GM12801 (cell line): ENCODE measurements around the gene PLCB4.

Source experiments
- TF ChIP-seq, protein P1 (sequence below): IDR thresholded peaks from one replicate; pipeline ENCODE4 v1.5.1; 2011; ENCODE audit warnings: control low read depth; ENCODE audit not compliant: insufficient read length; ENCODE audit errors: extremely low read depth

PLCB4 gene

DNA sequence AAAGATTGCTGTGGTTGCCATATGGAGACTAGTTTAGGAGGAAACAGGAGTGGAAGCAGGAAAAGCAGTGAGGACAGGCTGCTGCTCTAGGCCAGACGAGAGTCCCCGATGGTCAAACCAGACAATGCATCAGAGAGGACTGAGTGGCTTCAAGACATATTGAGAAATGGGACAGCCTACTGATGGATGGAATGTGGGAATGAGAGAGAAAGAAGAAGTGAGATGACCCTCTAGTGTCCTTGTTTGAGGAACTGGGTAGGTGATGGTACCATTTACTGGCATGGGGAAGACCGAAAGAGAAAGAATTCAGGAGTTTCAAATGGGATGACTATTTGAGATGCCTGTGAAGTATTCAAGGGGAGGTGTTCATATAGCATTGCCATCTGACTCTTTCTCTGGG, 333.7 kb downstream of the PLCB4 start:
- TF ChIP-seq, protein P1, sequence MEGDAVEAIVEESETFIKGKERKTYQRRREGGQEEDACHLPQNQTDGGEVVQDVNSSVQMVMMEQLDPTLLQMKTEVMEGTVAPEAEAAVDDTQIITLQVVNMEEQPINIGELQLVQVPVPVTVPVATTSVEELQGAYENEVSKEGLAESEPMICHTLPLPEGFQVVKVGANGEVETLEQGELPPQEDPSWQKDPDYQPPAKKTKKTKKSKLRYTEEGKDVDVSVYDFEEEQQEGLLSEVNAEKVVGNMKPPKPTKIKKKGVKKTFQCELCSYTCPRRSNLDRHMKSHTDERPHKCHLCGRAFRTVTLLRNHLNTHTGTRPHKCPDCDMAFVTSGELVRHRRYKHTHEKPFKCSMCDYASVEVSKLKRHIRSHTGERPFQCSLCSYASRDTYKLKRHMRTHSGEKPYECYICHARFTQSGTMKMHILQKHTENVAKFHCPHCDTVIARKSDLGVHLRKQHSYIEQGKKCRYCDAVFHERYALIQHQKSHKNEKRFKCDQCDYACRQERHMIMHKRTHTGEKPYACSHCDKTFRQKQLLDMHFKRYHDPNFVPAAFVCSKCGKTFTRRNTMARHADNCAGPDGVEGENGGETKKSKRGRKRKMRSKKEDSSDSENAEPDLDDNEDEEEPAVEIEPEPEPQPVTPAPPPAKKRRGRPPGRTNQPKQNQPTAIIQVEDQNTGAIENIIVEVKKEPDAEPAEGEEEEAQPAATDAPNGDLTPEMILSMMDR, result no peak

DNA sequence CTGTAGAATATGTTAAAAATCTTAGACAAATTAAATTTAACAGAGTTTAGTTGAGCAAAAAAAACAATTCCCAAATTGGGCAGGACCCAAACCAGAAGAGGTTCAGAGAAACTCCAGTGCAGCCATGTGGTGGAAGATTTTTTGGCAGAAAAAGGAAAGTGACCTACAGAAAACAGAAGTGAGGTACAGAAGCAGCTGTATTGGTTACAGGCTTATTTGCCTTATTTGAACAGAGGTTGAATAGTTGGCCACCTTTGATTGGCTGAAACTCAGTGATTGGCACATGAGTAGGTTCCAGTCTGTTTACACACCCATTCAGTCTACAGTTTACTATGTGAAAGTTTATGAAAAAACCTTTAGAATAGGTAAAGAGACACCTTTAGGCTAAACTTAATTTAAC, 334.6 kb downstream of the PLCB4 start:
- TF ChIP-seq, protein P1, result no peak

DNA sequence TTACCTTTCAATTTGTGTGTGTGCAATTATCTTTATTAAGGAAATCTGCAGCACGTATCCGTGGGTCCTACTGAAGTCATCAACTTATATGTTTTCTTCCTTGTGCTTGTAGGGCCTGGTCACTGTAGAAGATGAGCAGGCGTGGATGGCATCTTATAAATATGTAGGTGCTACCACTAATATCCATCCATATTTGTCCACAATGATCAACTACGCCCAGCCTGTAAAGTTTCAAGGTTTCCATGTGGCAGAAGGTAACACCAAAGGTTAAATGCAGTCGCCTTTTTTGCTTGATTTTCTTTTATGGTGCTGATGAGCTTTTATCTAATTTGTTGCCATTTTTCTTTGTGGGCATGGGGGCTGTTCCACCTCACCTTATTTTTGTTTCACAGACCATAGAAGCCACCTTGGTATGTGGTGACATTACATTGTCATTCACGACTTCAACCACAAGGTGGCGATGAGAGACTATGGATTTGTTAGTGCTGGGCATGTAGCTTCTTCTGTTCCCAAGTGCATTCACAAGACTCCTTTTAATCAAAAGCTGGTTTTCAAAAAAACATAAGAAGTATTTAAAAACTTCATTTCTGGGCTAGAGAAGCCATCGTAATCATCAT, 339.0 kb downstream of the PLCB4 start:
- TF ChIP-seq, protein P1, result no peak

DNA sequence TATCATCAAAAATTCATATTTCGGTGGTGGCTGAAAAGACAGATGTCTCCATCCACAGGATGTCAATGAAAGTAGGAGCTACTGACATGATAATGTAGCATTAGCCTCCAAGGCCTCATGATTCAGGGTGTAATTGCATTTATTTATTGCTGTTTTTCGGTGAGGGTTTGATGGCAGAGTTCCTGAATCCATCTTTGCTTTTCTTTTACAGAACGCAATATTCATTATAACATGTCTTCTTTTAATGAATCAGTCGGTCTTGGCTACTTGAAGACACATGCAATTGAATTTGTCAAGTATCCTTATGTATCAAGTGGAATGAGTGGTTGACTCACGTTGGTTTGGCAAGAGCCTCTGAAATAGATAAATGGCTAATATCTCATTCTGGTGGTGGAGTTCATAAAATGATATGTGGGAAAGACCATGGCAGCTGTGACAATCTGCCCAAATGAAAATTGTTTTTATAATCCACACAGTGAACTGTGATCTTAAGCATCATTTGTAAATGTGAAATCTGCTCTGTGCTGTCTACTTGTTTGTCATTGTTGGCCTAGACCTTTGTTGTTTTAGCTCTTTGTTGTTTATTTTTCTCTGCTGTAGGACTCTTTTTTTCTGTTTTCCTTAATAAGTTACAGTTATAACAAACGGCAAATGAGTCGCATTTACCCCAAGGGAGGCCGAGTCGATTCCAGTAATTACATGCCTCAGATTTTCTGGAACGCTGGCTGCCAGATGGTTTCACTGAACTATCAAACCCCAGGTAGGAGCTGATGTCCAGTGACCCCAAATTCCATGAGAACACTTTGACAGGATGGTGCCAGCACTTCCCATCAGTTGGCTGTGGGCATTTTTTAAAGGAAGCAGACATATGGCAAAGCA, 339.8 kb downstream of the PLCB4 start:
- TF ChIP-seq, protein P1, result no peak

DNA sequence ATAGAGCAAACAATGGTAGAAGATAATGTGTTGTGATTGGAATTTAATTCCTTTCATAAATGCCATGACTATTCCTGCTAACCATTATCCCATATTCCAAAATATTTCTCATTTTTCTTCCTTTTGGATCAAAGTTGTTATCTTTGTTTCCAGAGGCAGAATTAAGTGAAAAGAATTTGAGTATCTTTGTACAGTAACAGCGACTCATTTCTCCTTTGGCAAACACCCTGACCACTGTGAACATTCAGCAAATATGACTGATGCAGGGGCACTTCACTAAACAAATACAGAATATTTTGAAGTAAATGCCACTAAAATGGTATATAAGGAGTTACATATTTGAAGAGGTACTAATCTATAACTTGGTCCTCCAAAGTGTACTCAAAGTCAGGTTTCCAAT, 340.5 kb downstream of the PLCB4 start:
- TF ChIP-seq, protein P1, result no peak

DNA sequence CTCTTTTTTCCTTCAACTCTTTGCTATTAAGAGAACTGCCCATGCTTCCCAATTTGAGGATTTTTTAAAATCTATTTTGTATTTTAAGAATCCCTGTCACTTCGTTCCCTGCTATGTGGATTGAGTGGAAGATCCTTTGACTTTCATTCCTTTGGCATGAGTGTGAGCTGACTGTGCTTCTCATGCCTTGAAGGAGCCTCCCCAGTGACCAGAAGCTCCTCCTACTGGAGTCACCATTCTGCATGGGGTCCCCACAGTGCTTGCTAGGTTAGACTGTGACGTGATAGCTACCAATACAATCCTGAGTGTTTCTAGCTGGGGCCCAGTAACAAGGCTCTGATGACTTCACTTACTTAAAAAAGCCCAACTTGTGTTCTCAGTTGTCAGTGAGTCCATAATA, 341.1 kb downstream of the PLCB4 start:
- TF ChIP-seq, protein P1, result no peak

DNA sequence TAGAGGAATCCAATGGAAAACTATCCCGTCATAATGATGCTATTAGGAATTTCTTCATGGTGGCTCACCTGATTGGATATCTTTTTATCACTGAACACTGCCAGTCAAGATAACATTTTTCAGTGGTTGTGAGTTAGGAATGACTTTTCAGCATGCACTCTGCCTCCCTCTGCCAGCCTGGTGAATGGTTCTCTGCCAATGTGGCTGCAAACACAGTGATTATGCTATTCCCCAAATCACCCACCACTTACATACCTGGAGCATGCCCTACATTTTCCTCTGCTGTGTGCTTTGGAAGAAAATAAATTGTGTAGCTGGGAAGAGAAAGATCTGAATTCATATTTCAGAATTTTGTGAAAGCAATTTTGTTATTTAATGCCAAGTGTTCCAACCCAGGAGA, 342.9 kb downstream of the PLCB4 start:
- TF ChIP-seq, protein P1, result no peak
